NAMALWA (cell line): ENCODE data around the gene FRAT2.
A peak's percentile ranks its signal among the peaks of the same experiment; 100 is the strongest.

Source experiments
- DNase-seq: peaks from one replicate; pipeline ENCODE4 v3.0.0-alpha.2; 2015; ENCODE audit warnings: low spot score

The FRAT2 gene

DNA sequence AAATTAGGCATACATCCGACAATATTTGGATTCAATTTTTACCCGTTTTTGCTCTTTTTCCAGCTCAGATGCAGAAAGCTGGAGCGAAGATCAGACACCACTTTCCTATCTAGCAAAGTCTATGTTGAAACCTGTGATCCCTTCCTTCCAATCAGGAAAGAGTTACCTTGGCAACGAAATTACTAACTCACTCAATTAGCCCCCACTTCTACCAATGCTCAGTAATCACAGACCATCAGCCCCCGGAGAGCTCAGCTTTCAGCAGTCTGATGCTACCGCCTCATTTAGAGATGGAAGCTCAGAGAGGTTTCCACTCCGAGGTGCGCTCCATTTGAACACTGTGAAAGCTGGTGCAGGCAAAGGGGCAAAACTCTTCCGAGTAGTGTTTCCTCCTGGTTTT is 8.8 kb downstream of the FRAT2 start:
- DNase-seq, result no peak

DNA sequence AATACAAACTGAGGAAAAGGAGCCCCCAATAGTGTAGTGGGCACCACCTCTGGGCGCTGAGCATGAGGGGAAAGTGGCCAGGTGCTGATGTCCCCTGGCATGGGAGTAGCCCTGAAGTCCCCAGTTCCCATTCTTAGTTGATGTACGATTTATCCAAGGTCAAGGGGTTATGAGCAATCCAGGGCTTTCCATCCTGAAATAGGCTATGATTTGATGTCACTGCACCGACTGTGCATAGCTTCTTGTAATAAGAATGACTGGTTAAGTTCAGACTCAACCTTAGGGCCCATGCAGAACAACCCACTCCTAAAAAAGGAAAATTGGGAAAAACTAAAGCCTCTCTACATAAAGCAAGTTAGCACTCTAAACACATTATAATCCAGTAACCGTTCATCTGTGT is 11.0 kb downstream of the FRAT2 start:
- no peak for DNase-seq

DNA sequence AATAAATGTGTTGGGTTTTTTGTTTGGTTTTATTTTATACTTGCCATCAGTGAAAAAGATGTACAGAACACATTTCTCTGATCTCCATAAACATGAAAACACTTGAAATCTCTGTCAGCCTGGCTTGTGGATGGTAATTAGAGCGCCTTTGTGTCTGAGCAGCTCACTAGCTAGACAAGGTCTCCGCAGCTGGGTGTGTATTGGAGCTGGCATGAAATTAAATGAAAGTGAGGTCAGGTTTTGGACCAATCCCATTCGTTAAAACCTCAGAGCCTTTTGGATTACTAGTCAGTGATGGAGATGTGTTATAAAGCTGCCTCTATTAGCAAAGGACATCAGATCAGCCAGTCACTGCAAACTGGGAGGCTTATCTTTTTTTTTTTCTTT is 12.7 kb downstream of the FRAT2 start:
- no peak for DNase-seq

DNA sequence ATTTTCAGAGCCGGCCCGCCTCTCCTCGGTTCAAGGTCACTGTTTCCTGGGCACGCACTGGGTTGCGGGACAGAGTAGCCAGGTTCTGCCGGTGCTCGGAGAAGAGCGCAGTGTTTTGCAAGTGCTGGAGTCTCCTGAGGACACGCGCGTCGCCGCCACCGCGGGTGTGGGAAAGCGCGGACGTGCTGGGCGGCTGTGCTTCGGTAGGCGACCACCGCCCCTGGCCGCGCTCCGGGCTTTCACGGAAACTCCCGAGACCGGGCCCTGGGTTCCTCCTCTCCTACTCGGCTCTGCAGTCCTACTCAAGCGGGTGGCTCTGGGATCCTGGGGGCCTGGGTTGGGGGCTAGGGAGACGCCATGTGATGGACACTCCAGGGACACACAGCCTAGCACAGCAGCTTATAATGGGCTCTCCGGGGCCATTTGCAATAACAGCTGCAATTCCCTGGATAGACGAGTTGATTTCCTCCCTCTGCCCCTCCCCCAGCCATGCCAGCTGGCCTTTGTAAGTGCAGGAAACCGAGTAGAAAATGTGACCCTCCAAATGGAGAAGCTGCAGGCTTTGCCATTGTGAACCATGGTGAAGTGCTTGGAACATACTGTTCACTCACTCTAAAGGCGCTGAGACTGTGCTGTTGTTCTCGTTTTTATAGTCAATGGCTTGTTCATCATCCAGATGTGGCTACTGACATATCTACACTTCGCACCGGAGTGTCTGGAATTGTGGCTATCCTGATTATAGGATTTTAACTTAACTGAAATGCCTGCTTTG is 13.3 kb downstream of the FRAT2 start:
- no peak for DNase-seq

GRCh38 chr10:97320480-97321031 is 14.0 kb downstream of the FRAT2 start:
- no peak for DNase-seq

DNA sequence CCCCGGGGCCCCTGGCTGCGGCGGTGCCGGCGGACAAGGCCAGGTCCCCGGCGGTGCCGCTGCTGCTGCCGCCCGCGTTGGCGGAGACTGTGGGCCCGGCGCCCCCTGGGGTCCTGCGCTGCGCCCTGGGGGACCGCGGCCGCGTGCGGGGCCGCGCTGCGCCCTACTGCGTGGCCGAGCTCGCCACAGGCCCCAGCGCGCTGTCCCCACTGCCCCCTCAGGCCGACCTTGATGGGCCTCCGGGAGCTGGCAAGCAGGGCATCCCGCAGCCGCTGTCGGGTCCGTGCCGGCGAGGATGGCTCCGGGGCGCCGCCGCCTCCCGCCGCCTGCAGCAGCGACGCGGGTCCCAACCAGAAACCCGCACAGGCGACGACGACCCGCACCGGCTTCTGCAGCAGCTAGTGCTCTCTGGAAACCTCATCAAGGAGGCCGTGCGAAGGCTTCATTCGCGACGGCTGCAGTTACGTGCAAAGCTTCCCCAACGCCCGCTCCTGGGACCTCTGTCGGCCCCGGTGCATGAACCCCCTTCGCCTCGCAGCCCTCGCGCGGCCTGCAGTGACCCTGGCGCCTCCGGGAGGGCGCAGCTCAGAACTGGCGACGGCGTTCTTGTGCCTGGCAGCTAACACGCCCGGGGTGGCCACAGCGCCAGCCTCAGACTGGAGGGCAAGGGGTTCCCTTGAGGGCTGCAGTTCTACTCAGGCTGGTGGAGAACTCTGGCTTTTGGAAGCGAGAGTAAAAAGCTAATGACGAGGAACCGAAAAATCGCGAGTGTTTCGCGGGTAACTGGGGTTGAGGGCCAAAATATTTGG is 14.7 kb downstream of the FRAT2 start:
- DNase-seq, result peak; percentile 50

DNA sequence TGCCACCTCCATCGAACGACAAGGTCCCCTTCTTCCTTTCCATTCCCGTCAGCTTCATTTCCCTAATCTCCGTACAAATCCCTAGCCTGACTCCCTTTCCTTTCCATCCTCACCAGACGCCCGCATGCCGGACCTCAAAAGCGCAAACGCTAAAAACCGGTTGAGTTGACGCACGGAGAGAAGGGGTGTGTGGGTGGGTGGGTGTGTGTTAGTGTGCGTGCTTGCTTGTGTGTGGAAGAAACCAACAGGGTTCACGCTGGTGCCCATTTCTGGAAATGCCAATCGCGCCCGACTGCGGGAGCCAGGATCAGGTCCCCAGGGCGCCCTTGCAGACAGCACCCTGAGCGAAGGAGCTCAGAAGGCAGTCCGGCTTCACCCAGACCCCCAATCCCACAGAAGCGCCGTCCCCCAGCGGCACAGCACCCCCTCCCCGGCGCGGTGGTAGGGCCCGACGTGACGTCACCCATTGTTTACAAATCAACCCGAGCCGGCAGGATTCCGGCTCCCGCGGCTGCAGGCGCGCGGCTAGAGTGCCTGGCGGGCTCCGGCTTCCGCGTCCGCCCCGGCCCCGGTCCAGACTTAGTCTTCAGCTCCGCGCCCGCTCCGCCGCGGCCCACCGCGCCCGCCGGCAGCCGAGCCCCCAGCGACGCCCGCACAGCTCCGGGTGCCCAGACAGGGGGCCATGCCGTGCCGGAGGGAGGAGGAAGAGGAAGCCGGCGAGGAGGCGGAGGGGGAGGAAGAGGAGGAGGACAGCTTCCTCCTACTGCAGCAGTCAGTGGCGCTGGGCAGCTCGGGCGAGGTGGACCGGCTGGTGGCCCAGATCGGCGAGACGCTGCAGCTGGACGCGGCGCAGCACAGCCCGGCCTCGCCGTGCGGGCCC is 15.5 kb downstream of the FRAT2 start, which contains the start of gene FRAT1:
TSS of gene FRAT1 (plus strand) at position 500 of the 880 bp plus-strand sequence. CDS start at position 683, 183 bp downstream.
- peak; percentile 87 for DNase-seq

- no peak for DNase-seq
Observed at GRCh38 chr10:97314671-97315070, 19.9 kb downstream of the FRAT2 start.

DNA sequence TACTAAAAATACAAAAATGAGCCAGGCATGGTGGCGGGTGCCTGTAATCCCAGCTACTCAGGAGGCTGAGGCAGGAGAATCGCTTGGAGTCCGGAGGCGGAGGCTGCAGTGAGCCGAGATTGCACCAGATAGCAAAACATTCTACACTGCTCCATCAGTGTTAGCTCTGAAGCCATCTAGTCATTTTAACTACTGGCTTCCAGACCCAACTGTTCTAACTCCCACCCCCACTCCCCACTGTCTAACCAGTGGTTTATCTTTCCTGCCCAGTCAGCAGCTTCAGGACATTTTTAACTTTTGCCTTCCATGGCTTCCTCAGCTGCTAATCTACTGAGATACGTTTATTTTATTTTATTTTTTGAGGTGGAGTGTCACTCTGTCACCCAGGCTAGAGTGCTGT is 21.6 kb downstream of the FRAT2 start:
- no peak for DNase-seq

DNA sequence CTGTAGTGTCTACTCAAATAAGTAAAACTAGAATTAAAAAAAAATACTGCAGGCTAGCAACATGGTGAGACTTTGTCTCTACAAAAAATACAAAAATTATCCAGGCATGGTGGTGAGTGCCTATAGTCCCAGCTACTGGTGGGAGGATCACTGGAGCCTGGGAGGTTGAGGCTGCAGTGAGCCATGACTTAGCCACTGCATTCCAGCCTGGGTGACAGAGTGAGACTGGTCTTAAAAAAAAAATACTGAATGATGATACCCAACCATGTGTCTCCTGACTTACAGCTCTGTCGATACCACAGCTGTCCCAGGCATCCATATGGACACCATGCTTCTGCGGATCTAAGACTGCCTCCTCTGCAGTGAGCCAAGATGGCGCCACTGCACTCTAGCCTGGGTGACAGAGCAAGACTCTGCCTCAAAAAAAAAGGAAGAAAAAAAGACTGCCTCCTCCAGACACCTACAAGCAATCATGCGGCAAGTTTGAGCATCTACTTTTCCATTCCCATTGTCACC is 23.4 kb downstream of the FRAT2 start:
- DNase-seq, result no peak

GRCh38 chr10:97307866-97308780 is 26.4 kb downstream of the FRAT2 start:
- no peak for DNase-seq

DNA sequence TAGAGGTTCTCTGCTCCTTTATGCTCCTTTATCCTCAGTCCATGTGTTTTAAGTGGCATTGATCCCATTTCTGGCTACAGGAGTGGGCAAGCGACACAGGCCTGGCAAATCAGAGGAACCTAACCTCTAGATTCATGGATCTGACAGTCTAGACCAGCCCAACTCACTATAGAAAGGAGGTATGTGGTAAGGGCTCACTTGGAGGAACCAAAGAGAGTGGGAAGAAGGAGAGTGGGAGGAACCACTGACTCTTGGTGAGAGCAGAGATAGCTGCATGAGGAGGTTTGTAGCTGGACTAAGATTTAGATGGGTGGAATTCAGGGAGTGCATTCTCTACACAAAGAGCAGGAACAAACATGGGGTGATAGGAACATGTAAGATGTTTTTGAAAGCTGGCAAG is 27.1 kb downstream of the FRAT2 start:
- no peak for DNase-seq

DNA sequence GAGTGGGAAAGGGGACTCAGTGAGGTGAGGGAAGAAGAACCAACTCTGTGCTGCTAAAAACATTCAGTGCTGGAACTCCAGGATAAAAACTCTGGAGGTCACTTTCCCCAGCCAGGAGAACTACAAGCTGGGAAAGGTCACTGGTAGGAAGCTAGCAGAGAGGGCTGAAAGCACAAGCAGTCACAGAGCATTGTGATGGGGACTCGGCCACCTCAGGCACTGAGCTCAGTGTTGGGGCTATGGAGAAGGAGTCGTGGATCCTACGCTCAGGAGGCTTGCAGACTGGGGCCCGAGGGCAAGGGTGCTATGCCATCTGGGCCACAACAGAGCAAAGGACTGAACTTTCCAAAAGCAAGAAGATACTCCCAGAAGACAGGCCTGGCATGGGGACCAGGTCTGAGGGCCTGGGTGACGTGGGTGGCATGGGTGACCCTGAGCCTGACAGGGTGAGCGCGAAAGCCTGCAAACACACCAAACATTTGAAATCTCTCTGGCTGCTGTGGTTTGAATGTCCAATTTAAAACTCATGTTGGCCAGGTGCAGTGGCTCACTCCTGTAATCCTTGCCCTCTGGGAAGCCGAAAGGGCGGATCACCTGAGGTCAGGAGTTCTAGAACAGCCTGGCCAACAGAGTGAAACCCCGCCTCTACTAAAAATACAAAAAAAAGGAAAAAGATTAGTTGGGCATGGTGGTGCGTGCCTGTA is 32.3 kb downstream of the FRAT2 start:
- DNase-seq, result no peak

GRCh38 chr10:97300980-97301379 is 33.5 kb downstream of the FRAT2 start:
- DNase-seq, result no peak

- DNase-seq, result no peak
Observed at GRCh38 chr10:97298223-97298571, 36.3 kb downstream of the FRAT2 start.

GRCh38 chr10:97297556-97298222 is 36.8 kb downstream of the FRAT2 start:
- DNase-seq, result no peak

GRCh38 chr10:97292862-97293198 is 41.7 kb downstream of the FRAT2 start:
- DNase-seq, result no peak

DNA sequence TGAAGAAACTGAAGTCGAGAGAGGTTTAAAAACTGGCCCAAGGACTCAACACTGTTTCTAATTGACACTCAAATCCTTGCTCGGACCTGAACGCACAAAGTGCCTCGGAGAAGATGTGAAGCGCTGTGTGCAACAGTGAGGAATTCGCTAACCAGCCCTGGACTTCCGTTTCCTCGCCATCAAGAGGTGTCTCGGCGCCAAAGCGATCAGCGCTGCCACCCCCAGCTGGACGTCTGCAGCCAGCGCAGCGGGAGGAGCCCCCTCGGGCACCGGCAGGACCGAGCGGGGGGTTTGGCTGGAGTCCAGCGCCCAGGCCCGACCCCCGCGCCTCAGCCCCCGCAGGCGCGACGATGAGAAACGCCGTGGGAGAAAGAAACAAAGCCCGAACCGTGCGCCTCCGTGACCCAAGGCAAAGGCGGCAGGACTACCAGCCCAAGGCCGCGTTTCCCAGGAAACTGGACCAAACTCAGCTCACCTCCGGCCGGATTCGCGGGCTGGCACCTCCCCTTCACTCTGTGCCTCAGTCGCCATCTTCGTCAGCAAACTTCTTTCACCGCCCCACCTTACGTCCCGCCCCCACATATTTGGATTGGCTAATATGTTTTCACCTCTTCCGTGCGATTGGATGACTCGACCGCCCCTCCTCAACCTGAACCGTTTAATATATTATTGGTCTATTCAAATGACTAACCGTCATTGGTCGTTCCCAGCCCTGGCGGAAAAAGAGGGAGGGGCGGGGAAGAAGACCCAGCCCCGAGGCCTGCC is 42.2 kb downstream of the FRAT2 start, which contains the start of gene ARHGAP19:
TSS of gene ARHGAP19 (minus strand) at position 541 of the 765 bp plus-strand sequence. CDS start at position 531, 10 bp downstream.
- DNase-seq, result peak; percentile 99
